KMS-11 (cell line): ENCODE results near the gene TRIP12.
"Not testable (repeated sequence)": the region's sequence is repeated elsewhere in the genome, so short reads cannot be mapped to it uniquely, and the experiment has no call there.

Experiments
- H2AFZ ChIP-seq: fragments of 200-600 bp; sonication (generic); 2 replicates; pipeline ENCODE4 v1.6.1; 2016; ENCODE audit warnings: antibody characterized with exemption, mixed run types, low read depth
- H3K27ac ChIP-seq: fragments of 200-600 bp; sonication (generic); 2 replicates; pipeline ENCODE4 v1.6.1; 2016; ENCODE audit warnings: mild to moderate bottlenecking, mixed run types
- H3K27me3 ChIP-seq: fragments of 200-600 bp; sonication (generic); 2 replicates; pipeline ENCODE4 v1.6.1; 2017; ENCODE audit warnings: mild to moderate bottlenecking, low read depth, mixed run types, moderate library complexity; ENCODE audit not compliant: insufficient read depth
- H3K36me3 ChIP-seq: fragments of 200-600 bp; sonication (generic); 2 replicates; pipeline ENCODE4 v1.6.1; 2017; ENCODE audit warnings: mild to moderate bottlenecking, mixed run types; ENCODE audit not compliant: insufficient read depth
- H3K4me1 ChIP-seq: fragments of 200-600 bp; sonication (generic); 2 replicates; pipeline ENCODE4 v1.6.1; 2016; ENCODE audit warnings: mild to moderate bottlenecking, low read depth, mixed run types; ENCODE audit not compliant: poor library complexity, severe bottlenecking
- H3K4me2 ChIP-seq: fragments of 200-600 bp; sonication (generic); 2 replicates; pipeline ENCODE4 v1.7.0; 2016; ENCODE audit warnings: mild to moderate bottlenecking, mixed run types
- H3K4me3 ChIP-seq: fragments of 200-600 bp; sonication (generic); IDR thresholded peaks from 2 replicates; pipeline ENCODE4 v1.6.1; 2017; ENCODE audit warnings: low read depth, low read length, mixed read lengths; ENCODE audit not compliant: insufficient read depth
- H3K79me2 ChIP-seq: fragments of 200-600 bp; sonication (generic); 2 replicates; pipeline ENCODE4 v1.6.1; 2016; ENCODE audit warnings: low read depth, mixed run types; ENCODE audit not compliant: insufficient read depth
- H3K9ac ChIP-seq: fragments of 200-600 bp; sonication (generic); 2 replicates; pipeline ENCODE4 v1.6.1; 2016; ENCODE audit warnings: mild to moderate bottlenecking, mixed run types
- H4K20me1 ChIP-seq: fragments of 200-600 bp; sonication (generic); 2 replicates; pipeline ENCODE4 v1.6.1; 2016; ENCODE audit warnings: mild to moderate bottlenecking, mixed run types; ENCODE audit not compliant: insufficient read depth
- TF ChIP-seq, protein P1 (sequence below): fragments of 200-600 bp; sonication (generic); conservative IDR thresholded peaks from 2 replicates; pipeline ENCODE4 v1.6.1; 2017; ENCODE audit warnings: low read depth, mild to moderate bottlenecking, antibody characterized with exemption, low read length, moderate library complexity, mixed read lengths

Gene TRIP12

DNA sequence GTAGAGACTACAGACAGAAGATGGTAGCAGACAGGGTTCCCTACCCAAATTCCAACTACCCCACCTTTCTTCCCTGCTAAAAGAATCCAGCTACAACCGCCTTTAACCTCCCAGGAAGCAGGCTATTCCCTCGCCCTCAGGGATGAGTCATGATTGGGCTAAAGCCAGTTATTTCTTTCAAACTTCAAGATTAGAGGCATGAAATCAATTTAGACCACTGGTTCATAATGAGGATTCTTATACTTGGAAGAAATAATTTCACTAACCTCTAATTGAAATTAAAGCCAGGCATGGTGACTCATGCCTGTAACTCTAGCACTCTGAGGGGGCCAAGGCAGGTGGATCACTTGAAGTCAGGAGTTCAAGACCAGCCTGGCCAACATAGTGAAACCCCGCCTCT, 20.0 kb downstream of the TRIP12 start:
- no peak overlapping the region for H3K4me2 ChIP-seq
- no peak overlapping the region for H3K27ac ChIP-seq
- TF ChIP-seq, protein P1, sequence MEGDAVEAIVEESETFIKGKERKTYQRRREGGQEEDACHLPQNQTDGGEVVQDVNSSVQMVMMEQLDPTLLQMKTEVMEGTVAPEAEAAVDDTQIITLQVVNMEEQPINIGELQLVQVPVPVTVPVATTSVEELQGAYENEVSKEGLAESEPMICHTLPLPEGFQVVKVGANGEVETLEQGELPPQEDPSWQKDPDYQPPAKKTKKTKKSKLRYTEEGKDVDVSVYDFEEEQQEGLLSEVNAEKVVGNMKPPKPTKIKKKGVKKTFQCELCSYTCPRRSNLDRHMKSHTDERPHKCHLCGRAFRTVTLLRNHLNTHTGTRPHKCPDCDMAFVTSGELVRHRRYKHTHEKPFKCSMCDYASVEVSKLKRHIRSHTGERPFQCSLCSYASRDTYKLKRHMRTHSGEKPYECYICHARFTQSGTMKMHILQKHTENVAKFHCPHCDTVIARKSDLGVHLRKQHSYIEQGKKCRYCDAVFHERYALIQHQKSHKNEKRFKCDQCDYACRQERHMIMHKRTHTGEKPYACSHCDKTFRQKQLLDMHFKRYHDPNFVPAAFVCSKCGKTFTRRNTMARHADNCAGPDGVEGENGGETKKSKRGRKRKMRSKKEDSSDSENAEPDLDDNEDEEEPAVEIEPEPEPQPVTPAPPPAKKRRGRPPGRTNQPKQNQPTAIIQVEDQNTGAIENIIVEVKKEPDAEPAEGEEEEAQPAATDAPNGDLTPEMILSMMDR = no peak
- H3K36me3 ChIP-seq = no peaks in the 10 kb centered on the region
- H2AFZ ChIP-seq = no peak overlapping the region
- H4K20me1 ChIP-seq = no peaks in the 10 kb centered on the region
- no peak overlapping the region for H3K4me3 ChIP-seq
- H3K79me2 ChIP-seq = peaks cover 44% of the 10 kb centered on the region; the same call in 1 of the 2 replicates
- H3K27me3 ChIP-seq = no peaks in the 10 kb centered on the region
- no peak overlapping the region for H3K9ac ChIP-seq
- no peaks in the 10 kb centered on the region for H3K4me1 ChIP-seq

DNA sequence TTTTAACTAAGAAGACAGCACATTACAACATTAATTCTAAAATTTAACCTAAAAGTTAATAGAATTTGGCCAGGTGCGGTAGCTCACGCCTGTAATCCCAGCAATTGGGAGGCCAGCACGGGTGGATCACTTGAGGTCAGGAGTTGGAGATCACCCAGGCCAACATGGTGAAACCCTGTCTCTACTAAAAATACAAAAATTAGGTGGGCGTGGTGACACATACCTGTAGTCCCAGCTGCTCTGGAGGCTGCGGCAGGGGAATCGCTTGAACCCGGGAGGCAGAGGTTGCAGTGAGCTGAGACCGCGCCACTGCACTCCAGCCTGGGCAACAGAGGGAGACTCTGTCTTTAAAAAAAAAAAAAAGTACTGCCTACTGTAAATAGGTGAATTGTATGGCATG, 21.3 kb downstream of the TRIP12 start:
- H3K4me3 ChIP-seq, H3K9ac ChIP-seq, H3K27me3 ChIP-seq, H3K27ac ChIP-seq, H4K20me1 ChIP-seq, H3K36me3 ChIP-seq, H3K4me1 ChIP-seq, H3K4me2 ChIP-seq, H2AFZ ChIP-seq: not testable (repeated sequence)
- H3K79me2 ChIP-seq = peaks cover 47% of the 10 kb centered on the region; the same call in 1 of the 2 replicates

DNA sequence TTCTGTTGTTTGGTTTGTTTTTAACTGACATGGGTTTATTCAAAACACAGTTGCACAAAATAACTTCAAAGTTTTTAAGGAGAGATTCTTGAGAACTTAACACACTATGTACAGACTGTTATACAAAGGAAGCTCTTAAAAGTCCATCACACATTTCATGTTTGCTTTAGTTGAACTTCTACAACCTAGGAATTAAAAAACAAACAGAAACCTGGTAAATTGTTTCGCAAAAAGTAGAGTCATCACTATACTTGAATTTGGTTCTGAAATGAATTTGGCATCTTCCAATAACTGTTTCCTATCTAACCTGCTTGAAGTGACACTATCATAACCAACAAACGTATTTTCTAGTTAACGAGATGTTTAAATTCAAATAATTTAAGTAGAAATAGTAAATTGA, 21.8 kb downstream of the TRIP12 start:
- Histone ChIP-seq H3K79me2 (peaks cover 45% of the 10 kb centered on the region; the same call in 1 of the 2 replicates), H2AFZ (no peak overlapping the region), H3K27ac (no peak overlapping the region), H3K27me3 (no peaks in the 10 kb centered on the region), H4K20me1 (peaks cover under 1% of the 10 kb centered on the region; the same call in 1 of the 2 replicates), H3K36me3 (no peaks in the 10 kb centered on the region), H3K4me3 (no peak overlapping the region), H3K4me1 (no peaks in the 10 kb centered on the region), H3K4me2 (no peak overlapping the region), H3K9ac (no peak overlapping the region)
- TF ChIP-seq, protein P1 = no peak

DNA sequence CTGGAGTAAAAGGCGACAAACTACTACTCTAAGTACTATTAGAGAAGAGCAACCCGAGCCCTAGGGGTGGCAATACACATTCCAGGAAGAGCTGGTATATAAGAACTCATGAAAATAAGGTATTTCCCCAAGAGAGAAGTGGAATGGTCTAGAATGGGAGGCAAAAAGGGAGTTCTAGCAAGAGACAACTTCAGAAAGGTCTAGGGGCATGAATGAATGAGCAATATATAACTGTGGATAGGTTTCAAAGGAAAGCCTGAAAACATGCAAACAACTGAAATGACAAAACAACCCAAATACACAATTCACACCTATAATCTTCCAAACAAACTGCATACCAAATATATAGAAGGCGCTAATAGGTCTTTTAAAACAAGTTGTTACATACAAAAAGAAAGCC, 22.2 kb downstream of the TRIP12 start:
- TF ChIP-seq, protein P1 = no peak
- peaks cover 45% of the 10 kb centered on the region; the same call in 1 of the 2 replicates for H3K79me2 ChIP-seq

DNA sequence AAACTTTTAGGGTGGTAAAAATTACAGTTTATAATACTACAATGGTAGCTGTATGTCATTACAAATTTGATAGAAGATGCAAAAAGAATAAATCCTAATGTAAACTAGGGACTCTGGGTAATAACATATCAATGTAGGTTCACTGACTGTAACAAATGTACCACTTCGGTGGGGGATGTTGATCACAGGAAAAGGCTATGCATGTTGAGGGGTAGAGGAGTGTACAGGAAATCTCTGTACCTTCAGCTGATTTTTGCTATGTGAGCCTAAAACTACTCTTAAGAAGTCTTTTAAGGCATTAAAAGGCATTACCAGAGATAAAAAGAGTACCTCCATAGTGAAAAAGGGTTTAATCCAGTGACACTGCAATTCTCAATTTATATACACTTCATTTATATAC, 25.0 kb downstream of the TRIP12 start:
- peaks cover 5% of the 10 kb centered on the region; the same call in 1 of the 2 replicates for H4K20me1 ChIP-seq
- no peaks in the 10 kb centered on the region for H3K4me1 ChIP-seq

More for the DNA sequence above, 22.2 kb downstream of the TRIP12 start:
- no peaks in the 10 kb centered on the region for H3K27me3 ChIP-seq
- H2AFZ ChIP-seq = no peak overlapping the region
- H3K36me3 ChIP-seq = no peaks in the 10 kb centered on the region
- no peak overlapping the region for H3K9ac ChIP-seq
- H3K4me2 ChIP-seq = no peak overlapping the region
- H3K27ac ChIP-seq = no peak overlapping the region
- peaks cover 4% of the 10 kb centered on the region; the same call in 1 of the 2 replicates for H4K20me1 ChIP-seq
- H3K4me1 ChIP-seq = no peaks in the 10 kb centered on the region
- H3K4me3 ChIP-seq = no peak overlapping the region

More for the DNA sequence above, 25.0 kb downstream of the TRIP12 start:
- no peaks in the 10 kb centered on the region for H3K27me3 ChIP-seq
- no peak overlapping the region for H3K27ac ChIP-seq
- no peaks in the 10 kb centered on the region for H3K36me3 ChIP-seq
- no peak overlapping the region for H2AFZ ChIP-seq
- H3K79me2 ChIP-seq = peaks cover 47% of the 10 kb centered on the region; the same call in 1 of the 2 replicates
- no peak overlapping the region for H3K4me3 ChIP-seq
- TF ChIP-seq, protein P1 = no peak
- H3K4me2 ChIP-seq = no peak overlapping the region
- no peak overlapping the region for H3K9ac ChIP-seq
